CD14-positive monocyte (primary cell): ENCODE data around the gene OPRM1. TPM values are rescaled to one million over a fixed set of nuclear protein-coding genes. Genes with fewer than 3 reads are reported as not detected.
A peak's percentile ranks its signal among the peaks of the same experiment; 100 is the strongest.

ENCODE experiments used
- DNase-seq, 3 donors: peaks; one replicate each; pipeline ENCODE4 v3.0.0-alpha.2; 2011 to 2022
- H2AFZ ChIP-seq: 2 replicates; pipeline ENCODE4 v1.6.0; 2012; ENCODE audit warnings: mild to moderate bottlenecking, low read depth, low read length, inconsistent platforms; ENCODE audit not compliant: insufficient read depth, poor library complexity, severe bottlenecking
- H3K27ac ChIP-seq, 2 donors: 1 replicate in 1 of 2; 2 replicates in 1 of 2; pipeline ENCODE4 v1.5.1; 2012 to 2013; ENCODE audit warnings: low read length in 2 of 2, control low read depth in 1 of 2, inconsistent platforms in 1 of 2, low read depth in 1 of 2, mild to moderate bottlenecking in 1 of 2
- H3K27me3 ChIP-seq, 2 donors: one replicate each; pipeline versions ENCODE4 v1.6.0 to v1.6.1; 2011 to 2013; ENCODE audit warnings: low read length in 2 of 2; ENCODE audit not compliant: control insufficient read depth in 2 of 2, insufficient read depth in 2 of 2
- H3K36me3 ChIP-seq, 2 donors: replicated peaks in 1 of 2; 1 replicate in 1 of 2; 2 replicates in 1 of 2; pipeline versions ENCODE4 v1.5.1 to v1.6.1; 2012 to 2013; ENCODE audit warnings: low read length in 2 of 2, control low read depth in 1 of 2, inconsistent platforms in 1 of 2, mild to moderate bottlenecking in 1 of 2; ENCODE audit not compliant: insufficient read depth in 2 of 2, control insufficient read depth in 1 of 2
- H3K4me1 ChIP-seq, 2 donors: 1 replicate in 1 of 2; 2 replicates in 1 of 2; pipeline versions ENCODE4 v1.5.1 to v1.6.1; 2012 to 2013; ENCODE audit warnings: low read length in 2 of 2, control low read depth in 1 of 2, inconsistent platforms in 1 of 2, mild to moderate bottlenecking in 1 of 2, moderate library complexity in 1 of 2; ENCODE audit not compliant: insufficient read depth in 2 of 2, control insufficient read depth in 1 of 2
- H3K4me2 ChIP-seq: replicated peaks from 2 replicates; pipeline ENCODE3; 2012; ENCODE audit warnings: low read length, moderate library complexity, mild to moderate bottlenecking; ENCODE audit not compliant: poor library complexity, severe bottlenecking; ENCODE audit errors: extremely low read depth
- H3K4me3 ChIP-seq, 3 experiments: fragments of 200-600 bp in 1 of 3; sonication (generic) in 1 of 3; replicated peaks in 1 of 3; 1 replicate in 2 of 3; 2 replicates in 1 of 3; pipeline ENCODE4 v1.5.1; 2011 to 2013; ENCODE audit warnings: low read length in 3 of 3, mild to moderate bottlenecking in 3 of 3, control low read depth in 2 of 3, low read depth in 2 of 3, inconsistent platforms in 1 of 3, moderate library complexity in 1 of 3
- H3K79me2 ChIP-seq: 2 replicates; pipeline ENCODE4 v1.6.0; 2012; ENCODE audit warnings: mild to moderate bottlenecking, control low read depth, inconsistent platforms, low read length, moderate library complexity; ENCODE audit not compliant: insufficient read depth
- H3K9ac ChIP-seq: 2 replicates; pipeline ENCODE4 v1.6.0; 2017; ENCODE audit warnings: low read length, mild to moderate bottlenecking; ENCODE audit not compliant: insufficient read depth, poor library complexity, severe bottlenecking
- H3K9me3 ChIP-seq, 2 donors: replicated peaks in 1 of 2; 1 replicate in 1 of 2; 2 replicates in 1 of 2; pipeline versions ENCODE4 v1.5.1 to v1.6.1; 2012 to 2013; ENCODE audit warnings: low read length in 2 of 2, control low read depth in 1 of 2; ENCODE audit not compliant: control insufficient read depth in 1 of 2, insufficient read depth in 1 of 2
- H4K20me1 ChIP-seq: 2 replicates; pipeline ENCODE4 v1.6.0; 2012; ENCODE audit warnings: mild to moderate bottlenecking, low read length, control low read depth, moderate library complexity; ENCODE audit not compliant: insufficient read depth
- H3K27ac Mint-ChIP-seq, 7 donors: one replicate each; pipeline ENCODE4 v1.8.0; 2020; ENCODE audit warnings: mild to moderate bottlenecking in 7 of 7, mixed read lengths in 7 of 7, moderate library complexity in 6 of 7, inconsistent platforms in 2 of 7
- H3K27me3 Mint-ChIP-seq, 3 donors: one replicate each; pipeline ENCODE4 v1.8.0; 2021 to 2022; ENCODE audit warnings: low read depth in 3 of 3, mild to moderate bottlenecking in 3 of 3, mixed read lengths in 3 of 3, moderate library complexity in 3 of 3, inconsistent platforms in 1 of 3
- H3K36me3 Mint-ChIP-seq, 2 donors: one replicate each; pipeline ENCODE4 v1.8.0; 2020; ENCODE audit warnings: mixed read lengths in 2 of 2, inconsistent platforms in 1 of 2, mild to moderate bottlenecking in 1 of 2
- H3K4me1 Mint-ChIP-seq: one replicate; pipeline ENCODE4 v1.8.0; 2020; ENCODE audit warnings: mild to moderate bottlenecking, mixed read lengths
- H3K4me3 Mint-ChIP-seq, 2 donors: one replicate each; pipeline ENCODE4 v1.8.0; 2020; ENCODE audit warnings: mild to moderate bottlenecking in 2 of 2, mixed read lengths in 2 of 2, moderate library complexity in 1 of 2
- H3K9me3 Mint-ChIP-seq, 7 donors: one replicate each; pipeline ENCODE4 v1.8.0; 2020 to 2022; ENCODE audit warnings: mixed read lengths in 7 of 7, mild to moderate bottlenecking in 6 of 7, moderate library complexity in 6 of 7, inconsistent platforms in 2 of 7
- CTCF ChIP-seq: fragments of 200-600 bp; IDR thresholded peaks from one replicate; pipeline ENCODE4 v1.8.0; 2022; ENCODE audit warnings: antibody characterized with exemption, mild to moderate bottlenecking
- WGBS: methylation state at CpG from one replicate; pipeline ENCODE4 v1.1.5; 2013; ENCODE audit warnings: missing lambda C conversion rate; ENCODE audit not compliant: insufficient coverage; 5-methylcytosine and 5-hydroxymethylcytosine counted together
- intact Hi-C, 2 donors: fragments of 100-400 bp; cut with micrococcal nuclease; formaldehyde crosslinking; loops; one replicate each; pipeline versions ENCODE4 v1.15.0 to v1.15.1; 2023
- polyA plus RNA-seq, 3 donors: library from polyadenylated mRNA; depleted of rRNA in 1 of 3; unstranded in 2 of 3; stranded (reverse) in 1 of 3; fragments of 300-500 nt in 2 of 3; fragments of >200 nt in 1 of 3; fragmentation: Illumina TruSeq in 2 of 3; gene quantifications; 1 replicate in 2 of 3; 2 replicates in 1 of 3; pipeline ENCODE4 v1.2.3, GENCODE V29; 2012 to 2021

OPRM1 gene
- polyA plus RNA-seq, 3 donors = not detected

- H3K27ac ChIP-seq = peak overlapping the region in 1 of 2 donors; percentile 54
- peaks cover 0 to 3% (median 0%) of the 10 kb centered on the region in 7 donors for H3K9me3 Mint-ChIP-seq
- no peak overlapping the region for H3K4me3 ChIP-seq
- peak overlapping the region in 2 of 7 donors; percentile 48 to 74 for H3K27ac Mint-ChIP-seq
- DNase-seq = no peak
- 97% methylated on average over 3 of the region's 3 CpGs for WGBS
- H3K4me3 Mint-ChIP-seq = no peak overlapping the region
- TF ChIP-seq CTCF = no peak
- peaks cover 2 to 19% of the 10 kb centered on the region in 2 donors for H3K4me1 ChIP-seq
- no peak overlapping the region for H3K4me2 ChIP-seq
- H4K20me1 ChIP-seq = peaks cover 61% of the 10 kb centered on the region
- no peaks in the 10 kb centered on the region for H3K27me3 Mint-ChIP-seq
- intact Hi-C loops = no loop called here
- no peak overlapping the region for H2AFZ ChIP-seq
- peaks cover 26% of the 10 kb centered on the region for H3K4me1 Mint-ChIP-seq
- H3K9me3 ChIP-seq = no peaks in the 10 kb centered on the region
- peaks cover 58% of the 10 kb centered on the region for H3K79me2 ChIP-seq
- no peaks in the 10 kb centered on the region for H3K27me3 ChIP-seq
- H3K36me3 ChIP-seq = peaks cover 30 to 73% of the 10 kb centered on the region in 2 donors
- peaks cover 47 to 63% of the 10 kb centered on the region in 2 donors for H3K36me3 Mint-ChIP-seq
- no peak overlapping the region for H3K9ac ChIP-seq
These were observed 187.4 kb downstream of the OPRM1 start for GRCh38 chr6:154226461-154226860.

GRCh38 chr6:154227862-154228520, 189.0 kb downstream of the OPRM1 start:
- peaks cover 60% of the 10 kb centered on the region for H4K20me1 ChIP-seq
- Mint-ChIP-seq H3K36me3 (peaks cover 38 to 55% of the 10 kb centered on the region in 2 donors), H3K27ac (peak overlapping the region in 4 of 7 donors; percentile 7 to 67 (median 49)), H3K9me3 (peaks cover 0 to 3% (median 0%) of the 10 kb centered on the region in 7 donors), H3K4me3 (no peak overlapping the region), H3K4me1 (peaks cover 29% of the 10 kb centered on the region), H3K27me3 (no peaks in the 10 kb centered on the region)
- no peak for TF ChIP-seq CTCF
- no peak for DNase-seq
- H3K36me3 ChIP-seq = peaks cover 17 to 72% of the 10 kb centered on the region in 2 donors
- H3K4me2 ChIP-seq = no peak overlapping the region
- no peak overlapping the region for H2AFZ ChIP-seq
- WGBS = 100% methylated on average over 5 of the region's 7 CpGs
- intact Hi-C loops = no loop called here
- peaks cover 2 to 19% of the 10 kb centered on the region in 2 donors for H3K4me1 ChIP-seq
- H3K4me3 ChIP-seq = no peak overlapping the region
- H3K27ac ChIP-seq = peak overlapping the region in 1 of 2 donors; percentile 50
- H3K9me3 ChIP-seq = no peaks in the 10 kb centered on the region
- no peak overlapping the region for H3K9ac ChIP-seq
- H3K79me2 ChIP-seq = peaks cover 70% of the 10 kb centered on the region
- no peaks in the 10 kb centered on the region for H3K27me3 ChIP-seq
